Measurements from ENCODE around the gene STAC3. TPM values are rescaled to one million over a fixed set of nuclear protein-coding genes. Genes with fewer than 3 reads are reported as not detected.

STAC3 gene
- total and polyA plus RNA-seq, 7 donors: 0.41 to 4.6 (median 1.8) TPM

DNA sequence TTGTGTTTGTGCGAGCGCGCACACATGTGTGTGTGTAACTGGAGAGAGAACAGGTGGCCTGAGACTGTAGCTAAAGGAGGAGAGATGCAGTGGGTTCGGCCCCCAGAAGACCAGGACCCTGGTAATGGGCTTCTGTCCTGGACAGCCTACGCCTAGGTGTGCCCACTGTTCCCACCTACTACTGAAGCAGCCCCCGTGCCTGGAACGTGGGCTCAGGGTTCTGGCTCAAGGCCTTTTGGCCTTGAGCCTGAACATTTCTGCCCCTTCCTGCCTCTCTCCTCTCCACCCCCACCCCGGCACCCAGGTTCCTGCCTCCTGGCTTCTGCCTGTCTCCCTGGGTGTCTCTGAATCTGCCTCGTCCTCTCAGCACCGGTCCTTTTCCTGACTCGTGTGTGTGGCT is 35.9 kb downstream of the STAC3 start:
- Histone ChIP-seq H3K9me3 (no peaks in the 10 kb centered on the region), H3K27ac (no peak overlapping the region), H3K4me1 (peaks cover 0 to 34% (median 28%) of the 10 kb centered on the region in 4 donors), H3K36me3 (peaks cover 0 to 29% (median 16%) of the 10 kb centered on the region in 4 donors), H3K4me3 (no peak overlapping the region), H3K27me3 (peaks cover 46 to 65% (median 54%) of the 10 kb centered on the region in 3 donors)
- TF ChIP-seq POLR2AphosphoS5 (IDR thresholded peaks at IDR 0.05) (no peak), POLR2A (IDR thresholded peaks at IDR 0.05) (no peak), EP300 (IDR thresholded peaks at IDR 0.05) (no peak)
- TF ChIP-seq, protein P1, sequence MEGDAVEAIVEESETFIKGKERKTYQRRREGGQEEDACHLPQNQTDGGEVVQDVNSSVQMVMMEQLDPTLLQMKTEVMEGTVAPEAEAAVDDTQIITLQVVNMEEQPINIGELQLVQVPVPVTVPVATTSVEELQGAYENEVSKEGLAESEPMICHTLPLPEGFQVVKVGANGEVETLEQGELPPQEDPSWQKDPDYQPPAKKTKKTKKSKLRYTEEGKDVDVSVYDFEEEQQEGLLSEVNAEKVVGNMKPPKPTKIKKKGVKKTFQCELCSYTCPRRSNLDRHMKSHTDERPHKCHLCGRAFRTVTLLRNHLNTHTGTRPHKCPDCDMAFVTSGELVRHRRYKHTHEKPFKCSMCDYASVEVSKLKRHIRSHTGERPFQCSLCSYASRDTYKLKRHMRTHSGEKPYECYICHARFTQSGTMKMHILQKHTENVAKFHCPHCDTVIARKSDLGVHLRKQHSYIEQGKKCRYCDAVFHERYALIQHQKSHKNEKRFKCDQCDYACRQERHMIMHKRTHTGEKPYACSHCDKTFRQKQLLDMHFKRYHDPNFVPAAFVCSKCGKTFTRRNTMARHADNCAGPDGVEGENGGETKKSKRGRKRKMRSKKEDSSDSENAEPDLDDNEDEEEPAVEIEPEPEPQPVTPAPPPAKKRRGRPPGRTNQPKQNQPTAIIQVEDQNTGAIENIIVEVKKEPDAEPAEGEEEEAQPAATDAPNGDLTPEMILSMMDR (IDR thresholded peaks at IDR 0.05): no peak
- intact Hi-C loops (cut with DNase I): no loop called here
- WGBS, 2 donors: 32 to 37% methylated on average over 11 of the region's 11 CpGs
- no peak for DNase-seq

DNA sequence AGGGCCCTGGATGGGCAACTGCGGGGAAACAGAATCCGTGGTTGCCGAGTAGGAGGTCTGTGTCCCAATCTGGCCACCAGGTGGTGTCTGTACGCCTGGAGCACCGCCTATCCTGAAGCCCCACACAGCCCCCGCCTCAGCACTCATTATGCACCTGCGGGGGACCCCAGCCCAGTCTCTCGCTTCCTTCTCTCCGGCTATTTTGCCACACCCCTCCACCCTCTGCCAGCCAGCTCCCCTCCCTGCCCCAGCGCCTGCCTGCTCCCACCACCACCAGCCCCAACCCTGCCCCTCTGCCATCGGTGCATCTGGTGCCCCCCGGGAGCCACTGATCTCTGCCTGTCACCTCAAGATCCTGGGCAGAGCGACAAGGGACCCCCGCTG is 36.6 kb downstream of the STAC3 start:
- peaks cover 0 to 32% (median 28%) of the 10 kb centered on the region in 4 donors for H3K4me1 ChIP-seq
- intact Hi-C loops (cut with DNase I): loop anchor here (1.0 kb wide), 1 partner anchor 25 kb away; no protein-coding TSS in a partner anchor

DNA sequence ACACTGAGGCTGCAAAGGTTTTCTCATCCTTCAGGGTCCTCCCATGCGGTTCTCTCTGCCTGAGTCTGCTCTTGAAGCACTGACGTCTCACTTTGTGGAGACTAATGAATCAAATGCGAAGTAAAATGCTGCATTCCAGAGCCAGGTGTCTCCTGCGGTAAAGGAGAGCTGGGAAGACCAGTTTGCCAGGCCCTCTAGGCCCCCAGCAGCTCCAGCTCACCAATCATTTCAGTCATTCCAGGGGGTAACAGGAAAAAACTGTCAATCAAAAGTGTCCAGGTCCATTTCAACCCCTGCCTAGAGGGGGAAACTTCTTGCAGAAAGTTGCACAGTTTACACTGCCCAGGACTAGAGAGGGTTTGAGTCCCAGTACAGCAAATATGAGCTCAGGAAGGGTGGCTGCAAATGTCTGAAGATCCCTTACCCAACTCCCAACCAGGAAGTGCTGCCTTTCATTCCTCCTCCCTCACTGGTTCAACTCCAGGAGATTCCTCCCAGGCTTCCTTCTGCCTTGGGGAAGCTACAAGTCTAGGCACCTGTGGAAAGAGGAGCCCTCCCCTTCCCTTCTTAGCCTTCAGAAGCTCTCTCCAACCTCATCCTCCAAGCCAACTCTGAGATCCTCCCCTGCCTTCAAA is 37.1 kb downstream of the STAC3 start:
- peak in 2 of 4 donors; percentile 1 to 3 for TF ChIP-seq POLR2AphosphoS5 (IDR thresholded peaks at IDR 0.05)
- no peak for TF ChIP-seq EP300 (IDR thresholded peaks at IDR 0.05)
- Histone ChIP-seq H3K4me1 (peaks cover 0 to 32% (median 28%) of the 10 kb centered on the region in 4 donors), H3K27ac (no peak overlapping the region), H3K9me3 (no peaks in the 10 kb centered on the region), H3K36me3 (peaks cover 0 to 40% (median 24%) of the 10 kb centered on the region in 4 donors), H3K27me3 (peaks cover 36 to 53% (median 42%) of the 10 kb centered on the region in 3 donors), H3K4me3 (no peak overlapping the region)
- WGBS, 2 donors: 63 to 64% methylated on average over 4 of the region's 4 CpGs
- intact Hi-C loops (cut with DNase I): loop anchor here (1.0 kb wide), 2 partner anchors 25 to 29 kb away; no protein-coding TSS in a partner anchor
- DNase-seq: no peak

More for the DNA sequence above, 36.6 kb downstream of the STAC3 start:
- peaks cover 0 to 35% (median 22%) of the 10 kb centered on the region in 4 donors for H3K36me3 ChIP-seq
- H3K4me3 ChIP-seq: no peak overlapping the region
- H3K9me3 ChIP-seq: no peaks in the 10 kb centered on the region
- WGBS, 2 donors: 3% methylated on average over 14 of the region's 14 CpGs
- H3K27ac ChIP-seq: no peak overlapping the region
- no peak for DNase-seq
- H3K27me3 ChIP-seq: peaks cover 41 to 58% (median 47%) of the 10 kb centered on the region in 3 donors
- TF ChIP-seq EP300 (IDR thresholded peaks at IDR 0.05) (no peak), POLR2AphosphoS5 (IDR thresholded peaks at IDR 0.05) (peak in 2 of 4 donors; percentile 23 to 25), POLR2A (IDR thresholded peaks at IDR 0.05) (no peak)
- TF ChIP-seq, protein P1 (IDR thresholded peaks at IDR 0.05): peak; percentile 32 to 67 (median 62)

DNA sequence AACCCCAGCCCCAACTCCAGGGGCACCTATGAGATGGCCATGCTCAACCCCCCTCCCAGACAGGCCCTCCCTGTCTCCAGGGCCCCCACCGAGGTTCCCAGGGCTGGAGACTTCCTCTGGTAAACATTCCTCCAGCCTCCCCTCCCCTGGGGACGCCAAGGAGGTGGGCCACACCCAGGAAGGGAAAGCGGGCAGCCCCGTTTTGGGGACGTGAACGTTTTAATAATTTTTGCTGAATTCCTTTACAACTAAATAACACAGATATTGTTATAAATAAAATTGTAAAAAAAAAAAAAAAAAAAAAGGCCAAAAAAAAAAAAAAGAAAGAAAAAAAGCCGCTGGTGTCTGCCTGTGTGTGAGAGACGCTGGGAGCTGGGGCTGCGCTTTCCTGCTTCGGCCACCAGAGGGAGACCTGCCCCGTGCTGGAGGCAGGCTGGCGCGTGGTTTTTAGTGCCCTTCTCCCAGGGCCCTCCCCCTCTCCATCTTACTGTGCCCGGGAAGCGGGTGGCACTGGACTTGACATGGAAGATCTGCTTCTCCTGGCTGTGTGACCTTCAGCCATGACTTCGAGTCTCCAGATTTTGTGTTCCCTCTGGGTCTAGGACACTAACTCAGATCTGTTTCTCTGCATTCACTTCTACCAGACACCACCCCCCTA is 37.8 kb downstream of the STAC3 start:
- no peak overlapping the region for H3K4me3 ChIP-seq
- peaks cover 6 to 47% (median 27%) of the 10 kb centered on the region in 4 donors for H3K36me3 ChIP-seq
- TF ChIP-seq POLR2AphosphoS5 (IDR thresholded peaks at IDR 0.05) (peak in 1 of 4 donors; percentile 44), EP300 (IDR thresholded peaks at IDR 0.05) (no peak)
- TF ChIP-seq, protein P1 (IDR thresholded peaks at IDR 0.05): peak; percentile 73 to 89 (median 78)
- peaks cover 0 to 32% (median 28%) of the 10 kb centered on the region in 4 donors for H3K4me1 ChIP-seq
- no peaks in the 10 kb centered on the region for H3K9me3 ChIP-seq
- peaks cover 34 to 46% (median 35%) of the 10 kb centered on the region in 3 donors for H3K27me3 ChIP-seq
- 9 to 11% methylated on average over 16 of the region's 16 CpGs for WGBS, 2 donors
- intact Hi-C loops (cut with DNase I): loop anchor here (1.0 kb wide), 1 partner anchor 30 kb away; no protein-coding TSS in a partner anchor
- peak; percentile 93 for DNase-seq
- no peak overlapping the region for H3K27ac ChIP-seq

DNA sequence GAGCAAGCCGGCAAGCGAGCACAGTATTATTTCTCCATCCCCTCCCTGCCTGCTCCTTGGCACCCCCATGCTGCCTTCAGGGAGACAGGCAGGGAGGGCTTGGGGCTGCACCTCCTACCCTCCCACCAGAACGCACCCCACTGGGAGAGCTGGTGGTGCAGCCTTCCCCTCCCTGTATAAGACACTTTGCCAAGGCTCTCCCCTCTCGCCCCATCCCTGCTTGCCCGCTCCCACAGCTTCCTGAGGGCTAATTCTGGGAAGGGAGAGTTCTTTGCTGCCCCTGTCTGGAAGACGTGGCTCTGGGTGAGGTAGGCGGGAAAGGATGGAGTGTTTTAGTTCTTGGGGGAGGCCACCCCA is 38.3 kb downstream of the STAC3 start:
- peaks cover 0 to 32% (median 28%) of the 10 kb centered on the region in 4 donors for H3K4me1 ChIP-seq
- WGBS, 2 donors: 86 to 89% methylated on average over 7 of the region's 7 CpGs
- H3K4me3 ChIP-seq: no peak overlapping the region
- DNase-seq: no peak
- H3K27ac ChIP-seq: no peak overlapping the region
- intact Hi-C loops (cut with DNase I): loop anchor here (1.0 kb wide), 1 partner anchor 31 kb away; no protein-coding TSS in a partner anchor
- H3K9me3 ChIP-seq: no peaks in the 10 kb centered on the region
- peaks cover 29 to 41% (median 30%) of the 10 kb centered on the region in 3 donors for H3K27me3 ChIP-seq
- peaks cover 8 to 52% (median 29%) of the 10 kb centered on the region in 4 donors for H3K36me3 ChIP-seq
- TF ChIP-seq EP300 (IDR thresholded peaks at IDR 0.05) (no peak), POLR2AphosphoS5 (IDR thresholded peaks at IDR 0.05) (no peak), POLR2A (IDR thresholded peaks at IDR 0.05) (no peak)
- TF ChIP-seq, protein P1 (IDR thresholded peaks at IDR 0.05): no peak

Measured in sigmoid colon (tissue), 7 donors.